ENCODE results near the gene CD44.

DNA sequence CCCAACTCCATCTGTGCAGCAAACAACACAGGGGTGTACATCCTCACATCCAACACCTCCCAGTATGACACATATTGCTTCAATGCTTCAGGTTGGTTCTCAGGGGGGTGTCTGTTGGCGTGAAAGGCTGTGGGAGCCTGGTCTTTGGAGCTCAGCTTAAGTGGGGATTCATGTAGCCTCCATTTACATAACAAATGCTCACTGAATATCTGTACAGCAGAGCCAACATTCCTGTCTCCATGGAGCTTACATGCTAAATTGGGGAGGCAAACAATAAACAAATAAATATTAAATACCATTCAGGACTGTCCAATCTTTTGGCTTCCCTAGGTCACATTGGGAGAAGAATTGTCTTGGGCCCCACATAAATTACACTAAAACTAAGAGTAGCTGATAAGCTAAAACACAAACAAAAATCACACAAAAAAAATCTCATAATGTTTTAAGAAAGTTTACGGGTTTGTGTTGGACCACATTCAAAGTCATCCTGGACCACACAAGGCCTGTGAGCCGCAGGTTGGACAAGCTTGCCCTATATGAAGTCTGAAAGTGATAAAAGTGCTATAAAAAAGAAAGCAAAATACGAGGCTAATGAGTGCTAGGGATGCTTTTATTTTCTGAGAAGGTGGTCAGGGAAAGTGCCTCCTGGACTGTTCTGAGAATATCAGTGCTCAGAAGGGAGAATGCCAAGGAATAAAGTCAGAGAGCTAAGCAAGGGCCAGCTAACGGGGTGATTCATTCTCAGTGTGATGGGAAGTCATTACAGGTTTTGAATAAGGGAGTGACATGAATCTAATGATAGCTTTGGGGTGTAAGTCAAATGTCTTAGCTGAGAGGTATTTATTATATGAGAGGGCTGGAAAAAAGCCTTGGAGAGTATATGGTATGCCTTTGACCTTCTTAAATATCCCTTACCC, 41.6 kb downstream of the CD44 start:
- TF ChIP-seq EP300 (IDR thresholded peaks at IDR 0.05) (no peak), POLR2A (IDR thresholded peaks at IDR 0.05) (no peak)
- TF ChIP-seq, protein P1, sequence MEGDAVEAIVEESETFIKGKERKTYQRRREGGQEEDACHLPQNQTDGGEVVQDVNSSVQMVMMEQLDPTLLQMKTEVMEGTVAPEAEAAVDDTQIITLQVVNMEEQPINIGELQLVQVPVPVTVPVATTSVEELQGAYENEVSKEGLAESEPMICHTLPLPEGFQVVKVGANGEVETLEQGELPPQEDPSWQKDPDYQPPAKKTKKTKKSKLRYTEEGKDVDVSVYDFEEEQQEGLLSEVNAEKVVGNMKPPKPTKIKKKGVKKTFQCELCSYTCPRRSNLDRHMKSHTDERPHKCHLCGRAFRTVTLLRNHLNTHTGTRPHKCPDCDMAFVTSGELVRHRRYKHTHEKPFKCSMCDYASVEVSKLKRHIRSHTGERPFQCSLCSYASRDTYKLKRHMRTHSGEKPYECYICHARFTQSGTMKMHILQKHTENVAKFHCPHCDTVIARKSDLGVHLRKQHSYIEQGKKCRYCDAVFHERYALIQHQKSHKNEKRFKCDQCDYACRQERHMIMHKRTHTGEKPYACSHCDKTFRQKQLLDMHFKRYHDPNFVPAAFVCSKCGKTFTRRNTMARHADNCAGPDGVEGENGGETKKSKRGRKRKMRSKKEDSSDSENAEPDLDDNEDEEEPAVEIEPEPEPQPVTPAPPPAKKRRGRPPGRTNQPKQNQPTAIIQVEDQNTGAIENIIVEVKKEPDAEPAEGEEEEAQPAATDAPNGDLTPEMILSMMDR (IDR thresholded peaks at IDR 0.05) = no peak
